Measurements from ENCODE around the gene PTGR3.

GRCh38 chr18:75221397-75221796 lies 12.5 kb upstream of the PTGR3 start:
- no peak for TF ChIP-seq CTCF (IDR thresholded peaks at IDR 0.05)
- no peak for TF ChIP-seq POLR2A (IDR thresholded peaks at IDR 0.05)
